Mesenchymal stem cell (in vitro differentiated cells and primary cell): ENCODE results near the gene TNPO1.
A peak's percentile ranks its signal among the peaks of the same experiment; 100 is the strongest.

Experiments
- DNase-seq: peaks from one replicate; pipeline ENCODE4 v3.0.0-alpha.2; 2013
- H2AFZ ChIP-seq: one replicate; pipeline ENCODE4 v1.6.1; 2013; ENCODE audit warnings: low read depth, mild to moderate bottlenecking, control low read depth, inconsistent platforms, low read length, moderate library complexity
- H2AK5ac ChIP-seq: 2 replicates; pipeline ENCODE4 v1.6.1; 2013; ENCODE audit warnings: low read length, moderate library complexity, mild to moderate bottlenecking, inconsistent platforms; ENCODE audit not compliant: severe bottlenecking
- H2BK120ac ChIP-seq: one replicate; pipeline ENCODE4 v1.6.1; 2013; ENCODE audit warnings: low read depth, mild to moderate bottlenecking, inconsistent platforms, low read length, moderate library complexity
- H2BK12ac ChIP-seq, 2 experiments: one replicate each; pipeline ENCODE4 v1.6.1; 2013; ENCODE audit warnings: inconsistent platforms in 2 of 2, low read length in 2 of 2, mild to moderate bottlenecking in 2 of 2, moderate library complexity in 2 of 2, control low read depth in 1 of 2
- H2BK15ac ChIP-seq: one replicate; pipeline ENCODE4 v1.6.1; 2013; ENCODE audit warnings: mild to moderate bottlenecking, low read depth, inconsistent platforms; ENCODE audit not compliant: poor library complexity, severe bottlenecking
- H2BK5ac ChIP-seq: 2 replicates; pipeline ENCODE4 v1.6.1; 2013; ENCODE audit warnings: low read depth, mild to moderate bottlenecking, low read length, control low read depth, inconsistent platforms; ENCODE audit not compliant: poor library complexity, severe bottlenecking
- H3K14ac ChIP-seq, 2 experiments: one replicate each; pipeline ENCODE4 v1.6.1; 2013; ENCODE audit warnings: inconsistent platforms in 2 of 2, low read length in 2 of 2, control low read depth in 1 of 2, mild to moderate bottlenecking in 1 of 2, moderate library complexity in 1 of 2
- H3K18ac ChIP-seq, 2 experiments: one replicate each; pipeline ENCODE4 v1.6.1; 2013; ENCODE audit warnings: inconsistent platforms in 2 of 2, low read length in 2 of 2, control low read depth in 1 of 2, low read depth in 1 of 2, mild to moderate bottlenecking in 1 of 2
- H3K23ac ChIP-seq, 2 experiments: one replicate each; pipeline ENCODE4 v1.6.1; 2013; ENCODE audit warnings: inconsistent platforms in 2 of 2, low read length in 2 of 2, mild to moderate bottlenecking in 2 of 2, moderate library complexity in 2 of 2, control low read depth in 1 of 2
- H3K27ac ChIP-seq: 2 replicates; pipeline ENCODE4 v1.5.1; 2013; ENCODE audit warnings: mild to moderate bottlenecking, moderate library complexity, low read length, control low read depth, inconsistent platforms; ENCODE audit not compliant: poor library complexity, severe bottlenecking
- H3K27me3 ChIP-seq, 2 experiments: 2 replicates each; pipeline versions ENCODE4 v1.6.1 to v1.7.0; 2013; ENCODE audit warnings: low read length in 2 of 2, mild to moderate bottlenecking in 2 of 2, moderate library complexity in 2 of 2, control low read depth in 1 of 2, inconsistent platforms in 1 of 2; ENCODE audit not compliant: control insufficient read depth in 1 of 2, insufficient read depth in 1 of 2
- H3K36me3 ChIP-seq, 2 experiments: 2 replicates each; pipeline versions ENCODE4 v1.6.1 to v1.7.0; 2013; ENCODE audit warnings: low read length in 2 of 2, control low read depth in 1 of 2, inconsistent platforms in 1 of 2, low read depth in 1 of 2, mild to moderate bottlenecking in 1 of 2; ENCODE audit not compliant: insufficient read depth in 2 of 2, control insufficient read depth in 1 of 2
- H3K4ac ChIP-seq, 2 experiments: one replicate each; pipeline ENCODE4 v1.6.1; 2013; ENCODE audit warnings: inconsistent platforms in 2 of 2, low read length in 2 of 2, mild to moderate bottlenecking in 2 of 2, moderate library complexity in 2 of 2, control low read depth in 1 of 2, low read depth in 1 of 2
- H3K4me1 ChIP-seq: 2 replicates; pipeline ENCODE4 v1.6.1; 2013; ENCODE audit warnings: low read depth, low read length, control low read depth; ENCODE audit not compliant: control insufficient read depth, insufficient read depth
- H3K4me2 ChIP-seq: 2 replicates; pipeline ENCODE4 v1.6.1; 2013; ENCODE audit warnings: low read length, mild to moderate bottlenecking, inconsistent platforms; ENCODE audit not compliant: poor library complexity, severe bottlenecking
- H3K4me3 ChIP-seq, 2 experiments: 2 replicates each; pipeline versions ENCODE4 v1.5.1 to v1.7.0; 2013; ENCODE audit warnings: low read length in 2 of 2, mild to moderate bottlenecking in 2 of 2, control low read depth in 1 of 2, low read depth in 1 of 2; ENCODE audit not compliant: insufficient read depth in 1 of 2
- H3K79me1 ChIP-seq: replicated peaks from 2 replicates; pipeline ENCODE4 v1.6.1; 2013; ENCODE audit warnings: mild to moderate bottlenecking, control low read depth, low read length, inconsistent platforms; ENCODE audit not compliant: poor library complexity, severe bottlenecking
- H3K9ac ChIP-seq: 2 replicates; pipeline ENCODE4 v1.7.0; 2013; ENCODE audit warnings: mild to moderate bottlenecking, low read length, moderate library complexity
- H3K9me3 ChIP-seq: 2 replicates; pipeline ENCODE4 v1.7.0; 2013; ENCODE audit warnings: mild to moderate bottlenecking, low read length; ENCODE audit not compliant: control insufficient read depth
- H4K8ac ChIP-seq: one replicate; pipeline ENCODE4 v1.6.1; 2013; ENCODE audit warnings: inconsistent platforms, mild to moderate bottlenecking, low read length, moderate library complexity
- H4K91ac ChIP-seq: one replicate; pipeline ENCODE4 v1.6.1; 2013; ENCODE audit warnings: mild to moderate bottlenecking, low read length, inconsistent platforms
- WGBS: methylation state at CpG from one replicate; pipeline ENCODE4 v1.1.7; 2013; ENCODE audit warnings: mixed read lengths; 5-methylcytosine and 5-hydroxymethylcytosine counted together

TNPO1 gene

DNA sequence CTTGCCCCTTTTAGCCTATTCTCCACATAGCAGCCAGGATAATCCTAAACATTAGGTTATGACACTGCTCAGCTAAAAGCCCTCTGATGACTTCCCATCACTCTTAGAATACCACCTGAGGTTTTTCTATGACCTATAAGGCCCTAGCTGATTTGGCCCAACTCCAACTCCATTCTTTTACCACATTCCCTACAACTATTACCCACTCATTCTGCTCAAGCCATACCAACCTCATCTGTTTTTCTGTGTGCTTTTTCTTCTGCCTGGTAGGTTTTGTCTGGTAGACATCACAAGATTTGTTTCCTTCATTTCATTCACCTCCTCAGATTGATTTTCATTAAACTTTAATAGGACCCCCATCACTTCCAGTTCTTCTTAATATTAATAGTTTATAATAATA, 126.8 kb downstream of the TNPO1 start:
- H3K4me2 ChIP-seq: no peak overlapping the region
- H3K4me3 ChIP-seq: no peak overlapping the region
- no peak overlapping the region for H2BK15ac ChIP-seq
- H3K9me3 ChIP-seq: no peaks in the 10 kb centered on the region
- H3K27me3 ChIP-seq: no peaks in the 10 kb centered on the region
- no peak overlapping the region for H2AK5ac ChIP-seq
- no peak overlapping the region for H3K18ac ChIP-seq
- H3K36me3 ChIP-seq: no peaks in the 10 kb centered on the region
- no peak overlapping the region for H2BK12ac ChIP-seq
- H3K79me1 ChIP-seq: no peaks in the 10 kb centered on the region
- no peak overlapping the region for H3K27ac ChIP-seq
- H2BK5ac ChIP-seq: no peak overlapping the region
- no peak overlapping the region for H3K14ac ChIP-seq
- no peak overlapping the region for H4K91ac ChIP-seq
- H2AFZ ChIP-seq: no peak overlapping the region
- no peak overlapping the region for H2BK120ac ChIP-seq
- no peak overlapping the region for H3K9ac ChIP-seq
- no peak for DNase-seq
- no peak overlapping the region for H4K8ac ChIP-seq
- no peak overlapping the region for H3K4ac ChIP-seq
- H3K23ac ChIP-seq: no peak overlapping the region
- no peaks in the 10 kb centered on the region for H3K4me1 ChIP-seq

DNA sequence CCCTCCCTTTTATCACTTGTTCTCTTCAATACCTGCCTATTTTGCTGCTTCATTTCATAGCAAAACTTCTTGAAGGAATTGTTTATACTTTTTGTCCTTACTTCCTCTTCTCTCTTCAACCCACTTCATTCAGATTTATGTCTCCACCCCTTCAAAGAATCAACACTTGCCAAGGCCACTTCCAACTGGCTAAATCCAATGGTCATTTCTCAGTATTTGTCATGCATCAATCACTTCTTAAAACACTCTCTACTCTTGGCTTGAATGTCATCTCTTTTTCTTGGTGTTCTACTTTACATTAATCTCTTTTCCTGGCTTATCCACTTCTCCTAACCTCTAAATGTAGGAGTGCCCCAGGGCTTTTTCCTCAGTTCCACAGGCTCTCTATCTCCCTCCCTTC, 131.0 kb downstream of the TNPO1 start:
- no peak overlapping the region for H4K8ac ChIP-seq
- no peak overlapping the region for H2BK120ac ChIP-seq
- peaks cover 3% of the 10 kb centered on the region for H3K4me1 ChIP-seq
- H3K23ac ChIP-seq: no peak overlapping the region
- no peaks in the 10 kb centered on the region for H3K27me3 ChIP-seq
- no peak overlapping the region for H2BK5ac ChIP-seq
- H3K9ac ChIP-seq: no peak overlapping the region
- H3K27ac ChIP-seq: no peak overlapping the region
- H2AFZ ChIP-seq: no peak overlapping the region
- H3K79me1 ChIP-seq: no peaks in the 10 kb centered on the region
- no peaks in the 10 kb centered on the region for H3K9me3 ChIP-seq
- no peak overlapping the region for H3K14ac ChIP-seq
- no peak overlapping the region for H2BK15ac ChIP-seq
- H2BK12ac ChIP-seq: no peak overlapping the region
- H3K4ac ChIP-seq: no peak overlapping the region
- H3K4me2 ChIP-seq: no peak overlapping the region
- DNase-seq: no peak
- no peaks in the 10 kb centered on the region for H3K36me3 ChIP-seq
- H3K4me3 ChIP-seq: no peak overlapping the region
- H2AK5ac ChIP-seq: no peak overlapping the region
- H3K18ac ChIP-seq: no peak overlapping the region
- no peak overlapping the region for H4K91ac ChIP-seq

DNA sequence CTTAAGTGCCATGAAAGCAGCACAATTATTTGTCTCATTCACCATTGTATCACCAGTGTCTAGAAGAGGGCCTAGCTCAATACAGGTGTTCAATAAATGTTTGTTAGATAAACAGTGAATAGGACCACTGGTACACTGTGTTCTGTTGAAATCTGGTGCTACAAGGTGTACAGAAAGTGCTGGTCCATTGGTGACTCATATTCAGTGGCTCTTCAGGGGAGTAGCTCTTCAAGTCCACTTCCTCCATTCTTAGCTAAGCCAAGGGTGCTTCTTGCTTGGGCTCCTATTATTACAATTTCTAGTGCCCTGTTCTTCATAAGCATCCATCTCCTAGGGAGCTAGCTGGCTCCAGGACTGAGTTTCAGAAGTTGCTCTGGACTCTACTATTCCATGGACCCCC, 133.0 kb downstream of the TNPO1 start:
- H2AK5ac ChIP-seq: no peak overlapping the region
- no peak overlapping the region for H3K27ac ChIP-seq
- no peak for DNase-seq
- H2BK120ac ChIP-seq: no peak overlapping the region
- no peak overlapping the region for H3K14ac ChIP-seq
- no peak overlapping the region for H3K4me2 ChIP-seq
- no peak overlapping the region for H4K8ac ChIP-seq
- peaks cover 8% of the 10 kb centered on the region for H3K4me1 ChIP-seq
- no peak overlapping the region for H3K23ac ChIP-seq
- no peak overlapping the region for H2BK15ac ChIP-seq
- H4K91ac ChIP-seq: no peak overlapping the region
- no peak overlapping the region for H3K4ac ChIP-seq
- H3K27me3 ChIP-seq: no peaks in the 10 kb centered on the region
- H3K4me3 ChIP-seq: no peak overlapping the region
- H2BK5ac ChIP-seq: no peak overlapping the region
- H3K36me3 ChIP-seq: no peaks in the 10 kb centered on the region
- H2AFZ ChIP-seq: no peak overlapping the region
- peaks cover 2% of the 10 kb centered on the region for H3K79me1 ChIP-seq
- no peak overlapping the region for H2BK12ac ChIP-seq
- no peak overlapping the region for H3K9ac ChIP-seq
- H3K18ac ChIP-seq: no peak overlapping the region
- H3K9me3 ChIP-seq: no peaks in the 10 kb centered on the region

GRCh38 chr5:72951671-72952468, 135.4 kb downstream of the TNPO1 start:
- Histone ChIP-seq H3K36me3 (no peaks in the 10 kb centered on the region), H4K91ac (no peak overlapping the region), H2BK15ac (no peak overlapping the region), H3K27me3 (no peaks in the 10 kb centered on the region), H2AK5ac (peak overlapping the region; percentile 78), H3K14ac (no peak overlapping the region), H3K79me1 (peaks cover 2% of the 10 kb centered on the region), H2BK5ac (no peak overlapping the region), H2BK12ac (no peak overlapping the region), H3K18ac (no peak overlapping the region), H3K23ac (no peak overlapping the region), H3K4me1 (peaks cover 12% of the 10 kb centered on the region), H3K4ac (no peak overlapping the region), H3K4me2 (no peak overlapping the region), H3K27ac (peak overlapping the region; percentile 58), H4K8ac (no peak overlapping the region), H2BK120ac (no peak overlapping the region), H2AFZ (no peak overlapping the region), H3K4me3 (peak overlapping the region in 1 of 2 experiments; percentile 23), H3K9ac (peak overlapping the region; percentile 52), H3K9me3 (no peaks in the 10 kb centered on the region)
- DNase-seq: peak; percentile 16
- 96% methylated on average over 7 of the region's 7 CpGs for WGBS
